Esophagus squamous epithelium (tissue), 5 donors: Measurements from ENCODE around the gene CDH8. TPM values are rescaled to one million over a fixed set of nuclear protein-coding genes. Genes with fewer than 3 reads are reported as not detected.
"Not testable (repeated sequence)": the region's sequence is repeated elsewhere in the genome, so short reads cannot be mapped to it uniquely, and the experiment has no call there.

Experiments used
- DNase-seq: peaks from one replicate; lab custom pipeline; 2025; lab: John Stamatoyannopoulos, UW
- H3K27ac ChIP-seq, 4 donors: fragments of 200-600 bp; sonication (generic); one replicate each; pipeline ENCODE4 v1.5.1; 2016 to 2019; ENCODE audit warnings: mild to moderate bottlenecking in 1 of 4
- H3K27me3 ChIP-seq, 4 donors: fragments of 200-600 bp; sonication (generic); 1 replicate in 3 of 4; 2 replicates in 1 of 4; pipeline versions ENCODE4 v1.5.1 to v1.6.0; 2017 to 2021; ENCODE audit warnings: antibody characterized with exemption in 1 of 4
- H3K36me3 ChIP-seq, 3 donors: fragments of 200-600 bp; sonication (generic); one replicate each; pipeline ENCODE4 v1.5.1; 2016 to 2019
- H3K4me1 ChIP-seq, 3 donors: fragments of 200-600 bp; sonication (generic); one replicate each; pipeline ENCODE4 v1.5.1; 2017 to 2019
- H3K4me3 ChIP-seq, 4 donors: fragments of 200-600 bp; sonication (generic); 1 replicate in 3 of 4; 2 replicates in 1 of 4; pipeline ENCODE4 v1.5.1; 2016 to 2019; ENCODE audit warnings: mild to moderate bottlenecking in 2 of 4, moderate library complexity in 1 of 4
- H3K9me3 ChIP-seq, 3 donors: fragments of 200-600 bp; sonication (generic); one replicate each; pipeline ENCODE4 v1.5.1; 2016 to 2019
- CTCF ChIP-seq, 6 experiments: fragments of 450-650 bp in 4 of 6; fragments of 200-600 bp in 2 of 6; sonication (generic) in 2 of 6; IDR thresholded peaks; one replicate each; pipeline ENCODE4 v1.5.1; 2016 to 2019; ENCODE audit warnings: antibody characterized with exemption in 6 of 6, mild to moderate bottlenecking in 4 of 6, moderate library complexity in 4 of 6
- POLR2A ChIP-seq, 4 donors: fragments of 450-650 bp; IDR thresholded peaks; one replicate each; pipeline ENCODE4 v1.6.1; 2017; ENCODE audit warnings: antibody characterized with exemption in 4 of 4, mild to moderate bottlenecking in 4 of 4, moderate library complexity in 3 of 4
- WGBS, 2 donors: methylation state at CpG; one replicate each; pipeline ENCODE4 v1.1.5; 2018; 5-methylcytosine and 5-hydroxymethylcytosine counted together
- intact Hi-C: fragments of 100-400 bp; cut with DNase I; formaldehyde crosslinking; loops from one replicate; pipeline ENCODE4 v1.15.0; 2022
- total RNA-seq, 4 donors: library from RNA; depleted of rRNA; stranded (reverse); fragments of >200 nt; gene quantifications; one replicate each; pipeline ENCODE4 v1.1.0, GENCODE V29; 2016
- donor health status: DM: yes; HTN: yes; CAD: no.

The CDH8 gene
- total RNA-seq, 4 donors from 2014 or later, result 0.27 to 1.8 (median 0.81) TPM

GRCh38 chr16:61929776-61930175 is 106.5 kb downstream of the CDH8 start:
- H3K27ac ChIP-seq, result no peak overlapping the region
- no peaks in the 10 kb centered on the region for H3K9me3 ChIP-seq
- no peak overlapping the region for H3K4me3 ChIP-seq
- TF ChIP-seq POLR2A (IDR thresholded peaks at IDR 0.05) (no peak), CTCF (IDR thresholded peaks at IDR 0.05) (no peak)
- H3K4me1 ChIP-seq, result no peaks in the 10 kb centered on the region
- intact Hi-C loops, result no loop called here
- H3K36me3 ChIP-seq, result no peaks in the 10 kb centered on the region
- H3K27me3 ChIP-seq, result no peaks in the 10 kb centered on the region
- DNase-seq, result no peak
- 60 to 75% methylated on average over 1 of the region's 1 CpG for whole genome bisulfite sequencing, 2 donors

GRCh38 chr16:61926766-61927165 is 109.5 kb downstream of the CDH8 start:
- Histone ChIP-seq H3K4me1 (no peaks in the 10 kb centered on the region), H3K9me3 (no peaks in the 10 kb centered on the region), H3K36me3 (no peaks in the 10 kb centered on the region), H3K27me3 (no peaks in the 10 kb centered on the region), H3K27ac (no peak overlapping the region), H3K4me3 (no peak overlapping the region)
- intact Hi-C loops, result no loop called here
- TF ChIP-seq CTCF (IDR thresholded peaks at IDR 0.05), result no peak
- no peak for TF ChIP-seq POLR2A (IDR thresholded peaks at IDR 0.05)
- WGBS, 2 donors, result 79 to 81% methylated on average over 3 of the region's 3 CpGs
- no peak for DNase-seq

- no peaks in the 10 kb centered on the region for H3K4me1 ChIP-seq
- H3K27me3 ChIP-seq, result no peaks in the 10 kb centered on the region
- no peak overlapping the region for H3K4me3 ChIP-seq
- TF ChIP-seq POLR2A (IDR thresholded peaks at IDR 0.05) (no peak), CTCF (IDR thresholded peaks at IDR 0.05) (no peak)
- no peaks in the 10 kb centered on the region for H3K36me3 ChIP-seq
- DNase-seq, result no peak
- H3K9me3 ChIP-seq, result no peaks in the 10 kb centered on the region
- H3K27ac ChIP-seq, result no peak overlapping the region
- intact Hi-C loops, result no loop called here
Measured at GRCh38 chr16:61923629-61924028, 112.6 kb downstream of the CDH8 start.

GRCh38 chr16:61921373-61921772 is 114.9 kb downstream of the CDH8 start:
- Histone ChIP-seq H3K9me3 (no peaks in the 10 kb centered on the region), H3K4me1 (no peaks in the 10 kb centered on the region), H3K36me3 (no peaks in the 10 kb centered on the region), H3K27ac (no peak overlapping the region), H3K27me3 (no peaks in the 10 kb centered on the region), H3K4me3 (no peak overlapping the region)
- intact Hi-C loops, result no loop called here
- no peak for TF ChIP-seq CTCF (IDR thresholded peaks at IDR 0.05)
- no peak for TF ChIP-seq POLR2A (IDR thresholded peaks at IDR 0.05)
- no peak for DNase-seq
- WGBS, 2 donors, result 73% methylated on average over 3 of the region's 3 CpGs

- peak overlapping the region in 1 of 4 donors; percentile 16 for H3K4me3 ChIP-seq
- WGBS, 2 donors, result 79 to 90% methylated on average over 17 to 20 of the region's 37 CpGs
- H3K4me1 ChIP-seq, H3K36me3 ChIP-seq, H3K27me3 ChIP-seq, H3K27ac ChIP-seq, DNase-seq, intact Hi-C loops, H3K9me3 ChIP-seq: not testable (repeated sequence)
Measured at GRCh38 chr16:61917865-61918826, 118.1 kb downstream of the CDH8 start.
